GM18502 (cell line): ENCODE measurements around the gene NCAPG2.
A peak's percentile ranks its signal among the peaks of the same experiment; 100 is the strongest.
"Not testable (repeated sequence)": the region's sequence is repeated elsewhere in the genome, so short reads cannot be mapped to it uniquely, and the experiment has no call there.

Experiments
- ATAC-seq: cut with Tn5 transposase; IDR thresholded peaks from one replicate; pipeline ENCODE4 v1.9.1; 2021; ENCODE audit warnings: mild to moderate bottlenecking; ENCODE audit not compliant: unreplicated experiment, poor library complexity

The NCAPG2 gene

DNA sequence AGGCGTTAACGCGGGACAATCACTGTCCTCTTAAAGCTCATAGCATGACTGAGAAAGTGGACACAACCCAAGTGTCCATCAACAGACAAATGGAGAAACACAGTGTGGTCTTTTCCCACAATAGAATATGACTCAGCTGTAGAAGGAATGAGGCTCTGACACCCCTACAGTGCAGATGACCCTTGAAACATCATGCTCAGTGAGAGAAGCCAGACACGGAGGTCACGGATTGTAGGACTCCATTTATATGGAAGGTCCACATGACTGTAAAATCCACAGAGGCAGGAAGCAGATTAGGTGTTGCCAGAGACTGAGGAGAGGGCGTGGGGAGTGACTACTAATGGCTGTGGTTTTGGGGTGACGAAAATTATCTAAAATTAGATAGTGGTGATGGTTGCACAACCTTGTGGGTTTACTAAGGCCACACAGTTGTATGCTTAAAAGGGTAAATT lies 6.1 kb upstream of the NCAPG2 start:
- no peak for ATAC-seq

DNA sequence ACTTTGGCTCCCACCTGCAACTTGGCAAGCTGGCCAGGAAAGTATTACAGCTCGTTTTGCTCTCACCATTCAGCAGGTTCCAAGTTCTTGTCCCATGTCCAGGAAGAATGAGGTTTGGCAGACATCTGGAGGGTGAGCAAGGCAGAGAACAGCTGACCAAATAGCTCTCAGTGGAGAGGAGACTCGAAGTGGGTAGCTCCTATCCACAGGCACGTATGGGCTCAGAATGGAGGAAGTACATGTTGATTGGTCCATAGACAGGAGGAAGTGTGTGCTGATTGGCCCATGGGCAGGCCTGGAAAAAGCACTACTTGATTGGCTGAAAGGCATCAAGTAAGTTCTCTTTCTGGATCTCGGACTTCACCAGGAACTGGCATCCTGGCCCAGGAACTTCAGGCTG lies 3.0 kb upstream of the NCAPG2 start:
- ATAC-seq: no peak

DNA sequence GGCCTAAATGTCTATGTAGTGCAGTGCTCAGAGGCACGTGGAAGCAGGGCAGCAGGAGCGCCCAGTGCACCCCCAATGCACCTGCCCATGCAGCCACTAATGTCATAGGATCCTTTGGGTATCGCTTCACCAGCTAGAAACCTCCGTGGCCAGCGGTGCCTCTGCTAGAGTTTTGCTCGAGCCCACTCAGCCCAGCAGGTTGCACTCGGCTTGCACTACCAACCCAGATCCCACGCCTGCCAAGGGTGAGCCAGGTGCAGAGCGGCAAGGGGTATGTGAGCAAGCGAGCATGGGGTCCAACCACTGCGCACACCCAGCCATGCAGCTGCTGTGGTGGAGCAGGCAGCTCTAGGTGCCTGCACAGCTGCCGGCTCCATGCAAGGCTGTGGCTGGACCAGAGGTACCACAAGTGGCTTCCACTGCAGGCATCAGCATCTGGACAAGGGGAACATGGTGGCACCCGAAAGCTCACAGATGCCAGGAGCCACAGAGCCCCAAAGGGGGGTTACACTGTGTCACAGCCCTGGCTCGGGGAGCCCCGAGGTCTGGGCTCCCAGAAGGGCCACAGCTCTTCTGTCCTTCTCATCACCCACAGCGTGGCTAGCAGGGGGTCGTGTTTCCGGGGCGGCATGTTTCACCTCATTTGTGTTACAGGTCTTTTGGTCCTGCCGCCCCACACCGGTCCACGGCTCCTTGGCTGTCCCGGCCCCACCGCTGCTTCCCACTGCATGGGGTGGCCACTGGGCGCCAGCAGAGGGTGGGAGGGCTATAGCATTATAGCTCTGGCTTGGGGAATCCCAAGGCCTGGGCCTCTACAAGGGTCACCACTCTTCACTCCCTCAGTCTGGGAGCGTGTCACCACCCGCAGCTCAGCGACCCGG lies 2.3 kb upstream of the NCAPG2 start:
- ATAC-seq: no peak

DNA sequence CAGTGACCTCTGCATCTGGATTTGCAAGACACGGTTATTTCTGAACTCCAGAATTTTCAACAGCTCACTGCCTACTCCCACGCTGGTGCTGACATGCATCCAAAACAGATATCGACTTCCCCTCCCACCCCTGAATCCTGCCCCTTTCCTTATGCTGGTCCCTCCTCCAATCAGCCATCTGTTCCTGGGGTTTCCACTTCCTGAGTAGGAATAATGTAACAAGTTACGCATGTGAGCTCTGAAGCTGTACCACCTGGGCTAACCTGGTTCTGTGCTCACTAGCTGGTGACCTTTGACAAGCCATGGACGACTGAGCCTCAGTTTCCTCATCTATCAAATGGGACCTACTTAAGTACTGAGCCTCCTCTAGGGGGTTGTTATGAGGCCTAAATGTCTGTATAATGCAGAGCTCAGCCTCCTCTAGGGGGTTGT lies 1.7 kb upstream of the NCAPG2 start:
- ATAC-seq: no peak

DNA sequence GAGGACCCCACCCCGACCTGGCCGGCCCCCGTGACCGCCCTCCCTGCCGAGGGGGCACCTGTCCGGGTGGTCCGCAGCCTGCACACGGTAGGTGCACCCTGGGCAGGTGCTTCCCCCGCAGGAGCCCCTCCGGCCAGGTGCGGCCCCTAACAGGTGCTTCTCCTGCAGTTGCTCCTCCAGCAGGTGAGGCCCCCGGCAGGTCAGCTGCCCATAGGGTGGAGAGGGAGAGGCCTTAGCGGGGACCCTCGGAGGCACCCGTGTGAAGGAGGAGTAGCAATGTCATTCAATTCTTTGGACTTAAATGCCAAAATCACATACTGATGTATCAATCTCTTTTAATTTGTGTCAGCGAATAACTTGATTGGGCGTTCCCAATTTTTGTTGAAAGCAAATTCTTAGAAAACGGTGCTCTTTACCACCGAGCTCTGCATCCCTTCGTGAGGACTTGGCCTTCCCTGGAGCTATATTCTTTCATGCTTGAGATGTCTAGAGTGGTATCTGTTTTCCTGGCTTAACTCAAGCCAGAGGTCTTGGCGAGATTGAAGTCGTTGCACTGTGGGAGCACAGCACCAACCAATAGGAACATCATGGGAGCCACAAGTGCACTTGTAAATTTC lies 738 bp upstream of the NCAPG2 start:
- no peak for ATAC-seq

DNA sequence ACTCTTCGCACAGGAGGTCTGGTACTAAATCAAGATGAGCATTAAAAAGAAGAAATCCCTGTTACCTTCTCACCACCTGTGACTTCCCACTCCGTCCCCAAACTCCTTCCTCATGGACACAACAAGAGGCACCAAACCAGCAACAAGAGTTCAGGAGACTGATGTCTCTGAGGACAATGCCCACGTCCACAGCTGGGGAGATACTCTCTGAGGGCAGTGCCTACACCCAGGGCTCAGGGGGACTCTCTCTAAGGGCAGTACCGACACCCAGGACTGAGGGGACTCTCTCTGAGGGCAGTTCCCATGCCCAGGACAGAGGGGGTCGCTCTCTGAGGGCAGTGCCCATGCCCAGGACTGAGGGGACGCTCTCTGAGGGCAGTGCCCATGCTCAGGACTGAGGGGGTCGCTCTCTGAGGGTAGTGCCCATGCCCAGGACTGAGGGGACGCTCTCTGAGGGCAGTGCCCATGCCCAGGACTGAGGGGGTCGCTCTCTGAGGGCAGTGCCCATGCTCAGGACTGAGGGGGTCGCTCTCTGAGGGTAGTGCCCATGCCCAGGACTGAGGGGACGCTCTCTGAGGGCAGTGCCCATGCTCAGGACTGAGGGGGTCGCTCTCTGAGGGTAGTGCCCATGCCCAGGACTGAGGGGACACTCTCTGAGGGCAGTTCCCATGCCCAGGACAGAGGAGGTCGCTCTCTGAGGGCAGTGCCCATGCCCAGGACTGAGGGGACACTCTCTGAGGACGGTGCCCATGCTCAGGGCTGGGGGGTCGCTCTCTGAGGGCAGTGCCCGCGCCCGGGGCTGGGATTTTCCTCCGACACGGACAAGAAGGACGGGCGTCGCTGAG lies 703 bp downstream of the NCAPG2 start:
- not testable (repeated sequence) for ATAC-seq

DNA sequence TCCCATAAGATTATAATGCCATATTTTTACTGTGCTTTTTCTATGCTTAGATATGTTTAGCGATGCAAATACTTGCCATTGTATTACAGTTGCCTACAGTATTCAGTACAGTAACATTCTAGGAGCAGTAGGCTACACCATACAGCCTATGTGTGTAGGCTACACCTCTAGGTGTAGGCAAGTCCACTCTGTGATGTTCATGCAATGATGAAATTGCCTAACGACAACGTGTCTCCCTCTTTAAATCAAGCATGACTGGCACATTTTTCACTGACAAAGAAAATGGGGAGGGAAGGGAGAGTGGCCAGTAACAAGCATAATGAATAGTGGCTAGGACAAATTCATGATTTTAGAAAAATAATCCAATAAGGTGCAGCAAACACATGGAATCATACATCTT lies 1.7 kb downstream of the NCAPG2 start:
- no peak for ATAC-seq

DNA sequence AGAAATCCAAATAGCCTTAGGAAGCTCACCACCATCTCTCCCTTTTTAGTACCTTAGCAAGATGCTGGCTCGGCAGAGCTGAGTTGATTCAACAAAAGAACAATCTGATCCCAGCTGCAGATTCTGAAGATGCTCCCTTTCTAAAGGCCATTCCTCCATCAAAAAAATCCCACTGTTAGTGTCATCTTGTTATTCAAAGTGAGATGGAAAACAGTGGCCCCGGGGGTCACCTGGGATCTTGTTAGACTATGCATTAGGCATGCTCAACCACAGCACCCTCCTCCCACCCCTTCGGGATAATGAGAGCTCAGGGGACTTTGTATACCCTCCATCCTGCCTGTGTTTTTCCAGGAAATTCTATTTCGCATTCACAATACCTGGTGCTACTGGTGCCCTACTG lies 2.4 kb downstream of the NCAPG2 start:
- ATAC-seq: no peak

DNA sequence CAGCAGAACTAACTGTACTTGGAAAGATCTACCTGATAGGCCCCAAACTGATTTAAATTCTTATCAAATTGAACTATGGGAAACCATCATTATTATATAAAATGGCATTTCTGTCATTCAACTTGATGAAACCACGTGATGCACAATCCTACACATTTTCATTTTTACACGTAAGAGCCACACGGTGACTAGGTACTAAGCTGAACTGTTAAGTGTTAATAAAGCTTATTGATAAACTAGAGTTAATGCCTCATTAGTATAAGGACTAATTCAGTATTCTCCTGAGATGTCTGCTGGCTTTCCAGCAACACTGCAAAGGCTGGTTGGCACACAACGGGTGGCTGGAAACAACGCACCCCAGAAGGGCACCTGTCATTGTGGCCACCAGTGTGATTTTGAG lies 4.6 kb downstream of the NCAPG2 start:
- ATAC-seq: no peak

DNA sequence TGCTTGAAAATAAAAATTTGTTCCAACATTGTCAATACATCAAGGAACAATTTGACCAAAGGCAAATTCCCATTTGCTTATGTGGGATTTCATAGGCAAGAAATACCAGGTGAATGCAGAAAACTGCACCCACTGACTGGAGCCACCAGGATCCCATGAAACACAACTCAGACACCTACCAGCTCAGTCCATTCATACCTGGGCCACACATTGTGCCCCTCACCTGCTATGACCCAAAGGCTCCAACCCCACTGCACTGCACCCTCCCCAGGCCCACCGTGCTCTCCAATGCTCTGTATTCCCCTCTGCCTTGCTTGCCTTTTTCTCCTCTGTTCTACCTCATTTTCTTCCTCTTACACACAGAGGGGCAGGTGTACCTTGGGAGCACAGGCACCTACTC lies 5.3 kb downstream of the NCAPG2 start:
- ATAC-seq: no peak

DNA sequence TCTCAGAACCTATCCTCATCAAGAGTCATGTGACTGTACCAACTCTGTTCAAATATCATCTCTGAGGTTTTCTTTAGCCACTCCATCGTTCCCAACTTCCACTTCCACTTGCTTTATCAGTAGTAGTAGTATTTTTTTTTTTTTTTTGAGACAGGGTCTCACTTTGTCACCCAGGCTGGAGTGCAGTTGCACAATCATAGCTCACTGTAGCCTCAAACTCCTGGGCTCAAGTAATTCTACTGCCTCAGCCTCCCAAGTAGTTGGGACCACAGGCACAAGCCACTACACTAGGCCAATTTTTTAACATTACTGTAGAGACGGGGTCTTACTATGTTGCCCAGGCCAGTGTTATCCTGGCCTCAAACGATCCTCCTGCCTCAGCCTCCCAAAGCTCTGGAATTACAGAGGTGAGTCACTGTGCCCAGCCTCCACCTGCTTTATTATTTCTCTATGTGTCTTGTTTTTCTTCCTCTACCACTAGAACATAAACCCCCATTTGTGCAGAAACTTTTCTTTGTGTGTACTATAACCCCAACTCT lies 5.9 kb downstream of the NCAPG2 start:
- ATAC-seq: no peak

DNA sequence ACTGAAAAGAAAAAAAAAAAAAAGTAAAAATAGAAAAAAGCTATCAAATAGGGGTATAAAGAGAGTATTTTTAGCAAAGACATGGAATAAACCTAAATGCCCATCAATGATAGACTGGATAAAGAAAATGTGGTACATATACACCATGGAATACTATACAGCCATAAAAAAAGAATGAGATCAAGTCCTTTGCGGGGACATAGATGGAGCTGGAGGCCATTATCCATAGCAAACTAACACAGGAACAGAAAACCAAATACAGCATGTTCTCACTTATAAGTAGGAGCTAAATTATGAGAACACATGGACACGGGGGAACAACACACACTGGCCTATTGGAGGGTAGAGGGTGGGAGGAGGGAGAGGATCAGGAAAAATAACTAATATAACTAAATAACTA lies 7.0 kb downstream of the NCAPG2 start:
- ATAC-seq: not testable (repeated sequence)

DNA sequence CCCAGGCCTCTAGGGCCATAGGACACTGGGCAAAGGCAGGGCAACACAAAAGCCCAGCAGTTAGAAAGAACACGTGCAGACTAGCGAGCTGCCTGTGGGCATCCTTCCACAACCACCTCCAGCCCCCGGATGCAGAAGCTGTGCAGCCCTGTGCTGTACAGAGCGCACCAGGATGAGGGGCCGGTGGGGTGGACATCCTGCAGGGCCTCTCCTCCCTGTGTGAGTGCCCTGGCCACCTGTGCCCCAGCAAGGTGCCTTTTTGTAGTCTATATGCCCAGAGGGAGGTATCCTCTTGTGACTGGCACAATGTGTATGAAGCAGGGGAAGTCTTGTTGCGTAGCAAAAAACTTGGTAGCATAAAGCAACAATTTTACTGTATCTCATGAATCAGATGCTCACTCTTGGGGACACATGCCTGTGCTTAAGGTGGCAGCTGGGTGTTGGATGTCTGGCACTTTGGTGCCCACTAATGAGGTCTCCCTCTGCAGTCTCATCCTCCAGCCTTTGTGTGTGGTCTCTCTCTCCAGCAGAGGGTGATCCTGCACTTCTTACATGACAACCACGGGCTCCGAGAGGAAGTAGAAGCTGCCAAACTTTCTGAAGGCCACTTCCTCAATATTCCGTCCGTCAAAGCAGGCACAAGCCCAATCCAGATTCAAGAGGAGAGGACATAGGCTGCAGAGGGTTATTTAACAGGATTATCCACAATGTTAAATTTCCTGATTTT lies 8.7 kb downstream of the NCAPG2 start:
- peak; percentile 51 for ATAC-seq

DNA sequence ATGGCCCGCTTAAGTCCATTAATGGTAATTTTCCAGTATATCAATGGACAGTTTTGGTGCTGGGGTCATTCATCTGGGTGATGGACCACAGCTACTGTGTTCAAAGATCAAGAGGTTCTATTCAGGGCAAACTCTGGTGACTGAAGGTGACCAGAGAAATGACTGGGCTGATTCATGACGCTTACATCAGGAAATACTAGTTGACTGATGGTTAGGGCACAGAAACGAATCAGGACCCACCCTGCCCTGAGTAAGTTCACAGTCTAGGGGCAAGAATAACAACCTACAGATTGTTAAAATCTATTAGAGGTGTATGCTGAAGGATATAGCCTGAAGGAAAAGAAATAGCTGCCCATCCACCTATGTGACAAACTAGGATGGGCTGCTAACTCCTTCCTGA lies 9.5 kb downstream of the NCAPG2 start:
- no peak for ATAC-seq

DNA sequence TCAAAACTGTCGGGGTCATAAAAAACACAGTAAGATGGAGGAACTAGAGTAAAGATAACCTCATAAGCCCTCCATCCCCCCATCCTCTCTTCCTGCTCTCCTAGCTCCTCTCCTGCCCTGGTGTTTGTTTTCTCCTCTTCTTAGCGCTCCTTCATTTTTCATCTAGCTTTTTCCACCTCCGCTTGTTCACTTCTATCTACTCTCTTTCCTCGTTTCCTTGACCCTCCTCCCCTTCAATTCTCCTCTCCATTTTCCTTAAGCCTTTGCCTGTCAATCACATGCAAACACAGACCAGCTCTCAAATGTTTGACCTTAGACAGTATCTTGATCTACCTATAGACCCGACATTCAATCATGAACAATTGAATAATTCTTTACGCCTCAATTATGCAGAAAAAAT lies 10.0 kb downstream of the NCAPG2 start:
- ATAC-seq: no peak

DNA sequence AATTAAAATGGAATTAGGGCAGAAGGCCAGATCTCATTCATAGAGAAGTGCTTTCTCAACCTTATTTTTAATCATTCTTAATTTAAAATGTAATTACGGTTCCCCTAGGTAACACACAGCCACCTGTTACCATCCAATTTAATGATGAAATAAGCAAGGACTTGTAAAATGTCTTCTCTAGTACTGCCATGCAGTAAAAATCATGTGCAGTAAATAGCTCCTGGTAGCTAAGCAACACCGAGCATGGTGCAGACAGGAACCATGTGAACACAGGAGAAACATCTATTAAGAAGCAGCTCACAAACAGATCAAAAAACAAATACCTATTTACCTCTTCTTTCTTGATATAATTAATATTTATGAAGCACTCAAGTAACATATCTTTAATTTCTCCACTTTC lies 15.1 kb downstream of the NCAPG2 start:
- no peak for ATAC-seq

DNA sequence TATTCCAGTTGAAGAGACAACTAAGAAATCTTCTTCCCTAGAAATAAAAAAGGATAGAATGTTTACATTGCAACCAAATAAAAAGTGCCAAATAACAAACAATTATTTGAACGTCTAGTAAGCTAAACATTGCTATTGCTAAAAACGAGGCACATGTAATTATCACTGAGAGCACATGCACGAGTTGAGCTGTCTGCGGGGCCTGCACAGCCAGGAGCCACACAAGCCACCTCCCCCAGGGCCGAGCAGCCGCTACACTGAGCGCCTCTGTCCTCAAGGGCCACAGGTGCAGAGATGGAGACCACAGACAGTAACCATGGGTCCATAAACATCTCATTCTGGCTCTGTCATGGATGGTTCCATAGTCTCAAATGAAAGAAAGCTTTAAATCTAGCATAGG lies 17.2 kb downstream of the NCAPG2 start:
- ATAC-seq: no peak

DNA sequence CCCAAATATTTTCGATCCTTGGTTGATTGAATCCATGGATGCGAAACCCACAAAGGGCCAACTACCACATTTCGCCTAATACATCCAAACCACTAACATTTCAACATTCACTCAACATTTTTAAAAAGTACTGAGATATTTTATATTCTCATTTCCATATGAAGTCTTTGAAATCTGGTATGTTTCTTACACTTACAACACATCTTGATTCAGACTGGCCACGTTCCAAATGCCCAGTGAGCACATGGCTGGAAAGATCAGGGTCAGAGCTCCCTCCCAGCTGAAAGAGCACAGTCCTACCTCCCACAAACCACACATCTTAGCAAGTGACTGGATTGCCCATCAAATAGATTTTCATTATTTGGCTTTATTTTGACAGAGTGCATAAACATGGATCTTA lies 18.9 kb downstream of the NCAPG2 start:
- ATAC-seq: no peak

DNA sequence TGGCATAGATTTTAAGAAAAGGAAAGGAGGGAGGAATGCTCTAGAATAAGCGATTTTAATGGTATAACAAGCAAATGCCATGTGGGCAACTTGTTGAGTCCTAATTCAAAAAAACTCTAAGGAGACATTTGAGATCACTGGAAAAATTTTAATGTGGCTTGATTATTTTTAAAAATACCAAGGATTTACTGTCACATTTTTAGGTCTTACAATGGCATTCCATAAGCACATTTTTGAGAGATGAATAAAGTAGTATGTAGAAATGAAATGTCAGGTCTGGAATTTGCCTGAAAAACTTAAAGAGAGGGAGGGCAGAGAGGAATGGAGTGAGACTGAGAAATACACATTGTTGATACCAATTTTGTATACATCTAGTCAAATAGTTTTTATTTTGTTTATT lies 20.3 kb downstream of the NCAPG2 start:
- ATAC-seq: no peak

DNA sequence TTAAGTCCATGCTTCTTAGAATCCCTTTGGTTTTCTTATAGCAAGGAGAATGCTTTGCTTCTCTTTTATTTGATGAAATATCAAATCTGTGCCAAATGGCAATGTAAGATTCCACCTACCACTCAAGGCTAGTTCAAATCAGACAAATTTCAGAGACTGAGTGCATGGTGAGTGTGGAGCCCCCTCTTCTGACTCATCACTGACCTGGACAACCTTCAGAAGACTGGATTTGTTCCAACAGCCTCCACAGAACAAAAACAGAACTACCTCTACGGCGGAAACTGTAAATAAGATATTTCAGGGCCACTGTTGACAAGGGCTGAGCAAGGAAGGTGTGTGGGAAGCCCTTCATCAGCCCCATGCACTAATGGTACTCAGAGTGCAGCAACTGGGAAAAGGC lies 21.1 kb downstream of the NCAPG2 start:
- no peak for ATAC-seq
